Measurements from ENCODE around the gene ACTR8. TPM values are rescaled to one million over a fixed set of nuclear protein-coding genes. Genes with fewer than 3 reads are reported as not detected.

The ACTR8 gene
- polyA plus RNA-seq, 3 donors, result 40.7 to 42.6 (median 41.7) TPM

GRCh38 chr3:53885239-53885638, 3.3 kb upstream of the ACTR8 start:
- DNase-seq (ENCODE audit: extremely low read depth in 1 of 11, low read depth in 9 of 11, low spot score in 4 of 11), result no peak

- DNase-seq (ENCODE audit: extremely low read depth in 1 of 11, low read depth in 9 of 11, low spot score in 4 of 11), result no peak
Measured at GRCh38 chr3:53884623-53885022, 2.7 kb upstream of the ACTR8 start.

GRCh38 chr3:53883008-53883407, 1.1 kb upstream of the ACTR8 start:
- no peak for DNase-seq (ENCODE audit: extremely low read depth in 1 of 11, low read depth in 9 of 11, low spot score in 4 of 11)

- peak in 1 of 11 donors; percentile 12 for DNase-seq (ENCODE audit: extremely low read depth in 1 of 11, low read depth in 9 of 11, low spot score in 4 of 11)
Measured at GRCh38 chr3:53880396-53881345, 1.3 kb downstream of the ACTR8 start.

GRCh38 chr3:53865732-53866499, 16.0 kb downstream of the ACTR8 start:
- DNase-seq (ENCODE audit: extremely low read depth in 1 of 11, low read depth in 9 of 11, low spot score in 4 of 11), result no peak

- DNase-seq (ENCODE audit: extremely low read depth in 1 of 11, low read depth in 9 of 11, low spot score in 4 of 11), result no peak
Measured at GRCh38 chr3:53863145-53863544, 18.8 kb downstream of the ACTR8 start.

- DNase-seq (ENCODE audit: extremely low read depth in 1 of 11, low read depth in 9 of 11, low spot score in 4 of 11), result no peak
Measured at GRCh38 chr3:53862241-53862640, 19.7 kb downstream of the ACTR8 start.

GRCh38 chr3:53860196-53860595, 21.8 kb downstream of the ACTR8 start:
- no peak for DNase-seq (ENCODE audit: extremely low read depth in 1 of 11, low read depth in 9 of 11, low spot score in 4 of 11)

GRCh38 chr3:53859178-53859577, 22.8 kb downstream of the ACTR8 start:
- no peak for DNase-seq (ENCODE audit: extremely low read depth in 1 of 11, low read depth in 9 of 11, low spot score in 4 of 11)

GRCh38 chr3:53858096-53858741, 23.7 kb downstream of the ACTR8 start:
- DNase-seq (ENCODE audit: extremely low read depth in 1 of 11, low read depth in 9 of 11, low spot score in 4 of 11), result no peak

- no peak for DNase-seq (ENCODE audit: extremely low read depth in 1 of 11, low read depth in 9 of 11, low spot score in 4 of 11)
Measured at GRCh38 chr3:53856964-53857363, 25.0 kb downstream of the ACTR8 start.

GRCh38 chr3:53850895-53851294, 31.1 kb downstream of the ACTR8 start:
- DNase-seq (ENCODE audit: extremely low read depth in 1 of 11, low read depth in 9 of 11, low spot score in 4 of 11), result peak in 1 of 11 donors; percentile 18

- DNase-seq (ENCODE audit: extremely low read depth in 1 of 11, low read depth in 9 of 11, low spot score in 4 of 11), result no peak
Measured at GRCh38 chr3:53849916-53850315, 32.0 kb downstream of the ACTR8 start.

GRCh38 chr3:53846851-53847155, 35.1 kb downstream of the ACTR8 start:
- DNase-seq (ENCODE audit: extremely low read depth in 1 of 11, low read depth in 9 of 11, low spot score in 4 of 11), result no peak

- peak in 8 of 11 donors; percentile 36 to 48 (median 41) for DNase-seq (ENCODE audit: extremely low read depth in 1 of 11, low read depth in 9 of 11, low spot score in 4 of 11)
Measured at GRCh38 chr3:53846134-53846850, 35.7 kb downstream of the ACTR8 start, which contains the start of the genes CHDH and IL17RB. Gene CHDH (minus strand): TSS chr3:53846419. CDS start chr3:53824008, 22,411 bp downstream. Gene IL17RB (plus strand): TSS chr3:53846568. CDS start chr3:53846589, 21 bp downstream.

- peak in 1 of 11 donors; percentile 39 for DNase-seq (ENCODE audit: extremely low read depth in 1 of 11, low read depth in 9 of 11, low spot score in 4 of 11)
Measured at GRCh38 chr3:53845881-53846133, 36.1 kb downstream of the ACTR8 start.

GRCh38 chr3:53845103-53845880, 36.7 kb downstream of the ACTR8 start:
- DNase-seq (ENCODE audit: extremely low read depth in 1 of 11, low read depth in 9 of 11, low spot score in 4 of 11), result peak in 10 of 11 donors; percentile 26 to 62 (median 53)
